ENCODE measurements around the gene CXCL10.

- TF ChIP-seq POLR2A (IDR thresholded peaks at IDR 0.05; ENCODE audit: low read depth, low read length): no peak
- TF ChIP-seq POLR2AphosphoS5 (IDR thresholded peaks at IDR 0.05; ENCODE audit: low read depth, low read length): no peak
These were observed 11.8 kb upstream of the CXCL10 start for GRCh38 chr4:76035141-76035540.

Data from GM12892 (cell line).